BJ (cell line): ENCODE measurements around the gene FXYD1. TPM values are rescaled to one million over a fixed set of nuclear protein-coding genes. Genes with fewer than 3 reads are reported as not detected.
"Not testable (repeated sequence)": the region's sequence is repeated elsewhere in the genome, so short reads cannot be mapped to it uniquely, and the experiment has no call there.

Source experiments
- CTCF ChIA-PET: fragments of 350-600 bp; formaldehyde crosslinking; extraction: SDS; loops from one replicate; lab custom pipeline; 2021; ENCODE audit warnings: antibody characterized with exemption, inconsistent platforms; lab: Yijun Ruan, JAX
- POLR2A ChIA-PET: fragments of 300-600 bp; sonication (Branson Sonifier 250); formaldehyde crosslinking; extraction: SDS; loops from one replicate; lab custom pipeline; 2021; ENCODE audit warnings: antibody characterized with exemption; lab: Charles Lee
- DNase-seq: peaks from one replicate; pipeline ENCODE4 v3.0.0-alpha.2; 2011; ENCODE audit warnings: low read depth
- H3K27me3 ChIP-seq: 2 replicates; pipeline ENCODE4 v1.6.0; 2011; ENCODE audit warnings: low read length; ENCODE audit not compliant: control insufficient read depth, insufficient read depth
- H3K36me3 ChIP-seq: 2 replicates; pipeline ENCODE4 v1.5.1; 2011; ENCODE audit warnings: low read length; ENCODE audit not compliant: control insufficient read depth, insufficient read depth
- H3K4me3 ChIP-seq: 2 replicates; pipeline ENCODE4 v1.5.1; 2011; ENCODE audit warnings: low read depth, mild to moderate bottlenecking, control low read depth, low read length
- polyA plus RNA-seq: library from polyadenylated mRNA; depleted of rRNA; stranded (reverse); fragments of >200 nt; gene quantifications from 2 replicates; pipeline ENCODE4 v1.2.3, GENCODE V29; 2011
- TF ChIP-seq, protein P1 (sequence below): IDR thresholded peaks from 2 replicates; pipeline ENCODE4 v1.5.1; 2011; ENCODE audit warnings: low read depth, mild to moderate bottlenecking, control low read depth, inconsistent platforms, low read length, moderate library complexity; ENCODE audit not compliant: insufficient read depth

The FXYD1 gene
- polyA plus RNA-seq, 1 experiment: 4.0 TPM

DNA sequence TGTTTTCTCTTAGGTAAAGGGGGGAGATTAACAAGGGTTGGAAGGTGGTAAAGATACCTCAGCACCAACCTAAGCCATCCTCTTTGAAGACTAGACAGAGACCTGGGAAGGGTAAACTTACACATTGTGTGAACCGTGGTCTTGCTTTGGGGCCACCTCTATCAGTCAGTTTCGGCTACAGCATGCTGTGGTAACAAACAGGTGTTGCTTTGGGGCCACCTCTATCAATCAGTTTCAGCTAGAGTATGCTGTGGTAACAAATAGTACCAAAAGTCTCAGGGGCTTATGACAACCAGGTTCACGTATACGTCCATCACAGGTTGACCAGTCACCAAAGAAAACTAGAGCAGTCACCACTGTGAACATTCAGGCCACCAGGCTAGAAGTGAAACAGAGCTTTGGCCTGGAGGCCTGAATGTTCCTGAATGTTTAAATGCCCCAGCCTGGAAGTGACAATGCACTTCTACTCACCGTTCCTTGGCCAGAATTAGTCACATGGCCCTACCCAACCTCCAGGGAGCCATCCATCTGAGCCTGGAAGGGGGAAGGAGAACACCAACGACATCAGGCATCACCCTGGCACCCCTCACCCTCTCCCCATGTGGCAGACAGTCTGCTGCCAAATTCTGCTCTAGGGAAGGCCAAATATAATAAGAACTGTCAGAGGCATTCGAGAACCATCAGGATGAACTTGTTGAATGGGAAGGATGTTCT is 8.3 kb downstream of the FXYD1 start:
- H3K4me3 ChIP-seq: no peak overlapping the region
- no peak for DNase-seq
- ChIA-PET CTCF (interaction anchor here (2.0 kb wide), 1 partner anchor 11 kb away, joined by 9 read pairs; the partner anchor contains the start of gene LGI4), POLR2A (no interaction called here)
- TF ChIP-seq, protein P1, sequence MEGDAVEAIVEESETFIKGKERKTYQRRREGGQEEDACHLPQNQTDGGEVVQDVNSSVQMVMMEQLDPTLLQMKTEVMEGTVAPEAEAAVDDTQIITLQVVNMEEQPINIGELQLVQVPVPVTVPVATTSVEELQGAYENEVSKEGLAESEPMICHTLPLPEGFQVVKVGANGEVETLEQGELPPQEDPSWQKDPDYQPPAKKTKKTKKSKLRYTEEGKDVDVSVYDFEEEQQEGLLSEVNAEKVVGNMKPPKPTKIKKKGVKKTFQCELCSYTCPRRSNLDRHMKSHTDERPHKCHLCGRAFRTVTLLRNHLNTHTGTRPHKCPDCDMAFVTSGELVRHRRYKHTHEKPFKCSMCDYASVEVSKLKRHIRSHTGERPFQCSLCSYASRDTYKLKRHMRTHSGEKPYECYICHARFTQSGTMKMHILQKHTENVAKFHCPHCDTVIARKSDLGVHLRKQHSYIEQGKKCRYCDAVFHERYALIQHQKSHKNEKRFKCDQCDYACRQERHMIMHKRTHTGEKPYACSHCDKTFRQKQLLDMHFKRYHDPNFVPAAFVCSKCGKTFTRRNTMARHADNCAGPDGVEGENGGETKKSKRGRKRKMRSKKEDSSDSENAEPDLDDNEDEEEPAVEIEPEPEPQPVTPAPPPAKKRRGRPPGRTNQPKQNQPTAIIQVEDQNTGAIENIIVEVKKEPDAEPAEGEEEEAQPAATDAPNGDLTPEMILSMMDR: no peak
- H3K27me3 ChIP-seq: peaks cover 2% of the 10 kb centered on the region; the same call in 1 of the 2 replicates
- H3K36me3 ChIP-seq: no peaks in the 10 kb centered on the region

DNA sequence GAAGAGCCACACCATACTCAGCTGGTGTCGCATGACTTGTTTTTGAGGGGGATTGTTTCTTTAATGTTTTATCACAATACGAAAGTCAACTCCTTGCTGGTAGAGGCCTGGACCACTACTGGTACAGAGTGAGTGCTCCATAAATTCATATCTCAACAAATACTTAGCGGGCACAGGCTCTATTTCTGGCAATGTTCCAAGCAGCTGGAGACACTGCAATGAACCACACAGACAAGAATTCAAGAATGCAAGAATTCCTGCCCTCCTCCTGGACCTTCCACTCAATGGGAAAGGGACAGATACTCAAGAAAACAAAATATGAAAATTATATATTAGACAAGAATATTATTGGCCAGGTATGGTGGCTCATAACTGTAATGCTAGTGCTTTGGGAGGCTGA is 10.8 kb downstream of the FXYD1 start:
- CTCF ChIA-PET: interaction anchor here (1.0 to 2.3 kb wide), 3 partner anchors 13 to 105 kb away, joined by 3 to 8 read pairs (median 7); no protein-coding TSS in a partner anchor
- POLR2A ChIA-PET: no interaction called here
- H3K4me3 ChIP-seq: no peak overlapping the region
- H3K27me3 ChIP-seq: no peaks in the 10 kb centered on the region
- H3K36me3 ChIP-seq: no peaks in the 10 kb centered on the region
- DNase-seq: no peak
- TF ChIP-seq, protein P1: no peak

DNA sequence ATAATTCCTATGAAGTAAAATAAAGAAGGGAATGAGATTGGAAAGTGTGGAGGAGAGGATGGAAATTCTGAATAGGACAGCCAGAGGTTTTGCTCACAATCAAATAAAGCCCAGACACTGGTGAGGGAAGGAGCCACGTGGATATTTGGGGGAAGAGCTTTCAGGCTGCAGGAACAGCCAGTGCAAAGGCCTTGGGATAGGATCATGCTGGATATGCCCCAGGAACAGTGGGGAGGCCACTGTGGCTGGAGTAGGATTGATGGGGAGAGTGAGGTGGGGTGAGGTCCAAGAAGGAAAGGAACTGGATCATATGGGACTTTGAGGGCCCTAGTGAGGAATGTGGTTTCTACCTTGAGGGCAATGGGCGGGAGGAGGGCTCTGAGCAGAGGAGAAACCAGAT is 11.8 kb downstream of the FXYD1 start:
- H3K36me3 ChIP-seq: no peaks in the 10 kb centered on the region
- ChIA-PET CTCF (interaction anchor here (2.3 to 5.2 kb wide), 2 partner anchors 8 to 84 kb away, joined by 8 to 36 read pairs; partner anchors contain the start of gene FXYD7), POLR2A (no interaction called here)
- TF ChIP-seq, protein P1: no peak
- no peak overlapping the region for H3K4me3 ChIP-seq
- no peaks in the 10 kb centered on the region for H3K27me3 ChIP-seq
- no peak for DNase-seq

DNA sequence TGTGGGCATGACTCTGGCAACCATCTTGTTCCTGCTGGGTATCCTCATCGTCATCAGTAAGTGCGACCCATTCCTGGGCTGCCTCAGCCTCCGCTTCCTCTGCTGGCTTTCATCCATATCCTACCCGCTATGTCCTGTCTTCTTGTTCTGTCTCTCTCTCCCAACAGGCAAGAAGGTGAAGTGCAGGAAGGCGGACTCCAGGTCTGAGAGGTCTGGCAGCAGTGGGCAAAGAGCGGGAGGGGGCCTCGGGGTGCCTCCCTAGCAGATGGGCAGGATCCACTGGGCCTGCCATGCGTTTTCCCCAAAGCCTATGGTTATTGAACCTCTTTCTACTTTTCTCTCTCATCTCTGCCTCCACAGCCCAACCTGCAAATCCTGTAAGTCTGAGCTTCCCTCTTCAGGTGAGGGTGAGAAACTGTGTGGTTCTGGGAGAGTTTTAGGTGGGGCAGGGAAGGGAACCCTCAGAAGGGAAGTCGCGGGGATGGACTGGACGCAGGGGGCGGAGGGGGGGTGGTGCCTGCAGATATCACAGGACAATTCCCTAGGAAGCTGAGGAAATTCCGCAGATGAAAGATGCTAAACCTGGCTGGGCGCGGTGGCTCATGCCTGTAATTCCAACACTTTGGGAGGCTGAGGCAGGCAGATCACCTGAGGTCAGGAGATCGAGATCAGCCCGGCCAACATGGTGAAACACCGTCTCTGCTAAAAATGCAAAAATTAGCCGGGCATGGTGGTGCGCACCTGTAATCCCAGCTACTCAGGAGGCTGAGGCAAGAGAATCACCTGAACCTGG is 12.8 kb downstream of the FXYD1 start:
- ChIA-PET CTCF (interaction anchor here (5.2 kb wide), 1 partner anchor 9 kb away, joined by 36 read pairs; the partner anchor contains the start of gene FXYD7), POLR2A (no interaction called here)
- TF ChIP-seq, protein P1: no peak
- no peak for DNase-seq
- Histone ChIP-seq H3K36me3 (no peaks in the 10 kb centered on the region), H3K27me3 (no peaks in the 10 kb centered on the region), H3K4me3 (no peak overlapping the region)

DNA sequence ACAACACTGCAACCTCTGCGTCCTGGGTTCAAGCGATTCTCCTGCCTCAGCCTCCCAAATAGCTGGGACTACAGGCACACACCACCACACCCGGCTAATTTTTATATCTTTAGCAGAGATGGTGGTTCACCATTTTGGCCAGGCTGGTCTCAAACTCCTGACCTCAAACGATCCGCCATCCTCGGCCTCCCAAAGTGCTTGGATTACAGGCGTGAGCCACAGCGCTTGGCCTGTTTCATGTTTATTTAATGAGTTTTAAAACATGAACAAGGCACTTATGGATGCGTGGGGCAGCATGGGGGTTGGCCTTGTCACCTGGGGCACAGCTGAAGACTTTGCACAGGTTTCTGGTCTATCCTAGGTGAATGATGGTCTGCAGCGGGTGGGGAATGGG is 14.5 kb downstream of the FXYD1 start:
- H3K4me3 ChIP-seq, POLR2A ChIA-PET, DNase-seq, H3K36me3 ChIP-seq, H3K27me3 ChIP-seq: not testable (repeated sequence)
- CTCF ChIA-PET: interaction anchor here (0.9 to 5.2 kb wide), 6 partner anchors 9 to 25 kb away, joined by 5 to 36 read pairs (median 8); partner anchors contain the start of genes FXYD7 and LGI4
